Central memory CD4-positive, alpha-beta T cell (primary cell): ENCODE measurements around the gene CRYZ.

Source experiments
- DNase-seq: peaks from one replicate; pipeline ENCODE4 v3.0.0; 2022

The CRYZ gene

GRCh38 chr1:74729741-74730478 lies 2.9 kb downstream of the CRYZ start:
- DNase-seq: no peak

- DNase-seq: no peak
Measured at GRCh38 chr1:74728736-74729135, 4.1 kb downstream of the CRYZ start.

GRCh38 chr1:74726063-74726462 lies 6.8 kb downstream of the CRYZ start:
- DNase-seq: no peak

GRCh38 chr1:74717626-74718025 lies 15.2 kb downstream of the CRYZ start:
- no peak for DNase-seq

- DNase-seq: no peak
Measured at GRCh38 chr1:74716822-74717221, 16.0 kb downstream of the CRYZ start.

GRCh38 chr1:74715806-74716205 lies 17.0 kb downstream of the CRYZ start:
- DNase-seq: no peak

- no peak for DNase-seq
Measured at GRCh38 chr1:74715236-74715502, 17.7 kb downstream of the CRYZ start.

- no peak for DNase-seq
Measured at GRCh38 chr1:74714429-74715235, 18.2 kb downstream of the CRYZ start.

GRCh38 chr1:74713849-74714248 lies 19.0 kb downstream of the CRYZ start:
- no peak for DNase-seq

GRCh38 chr1:74712881-74713280 lies 20.0 kb downstream of the CRYZ start:
- no peak for DNase-seq

GRCh38 chr1:74703386-74704182 lies 29.3 kb downstream of the CRYZ start:
- no peak for DNase-seq

- no peak for DNase-seq
Measured at GRCh38 chr1:74699331-74699730, 33.5 kb downstream of the CRYZ start.

- DNase-seq: no peak
Measured at GRCh38 chr1:74697832-74698231, 35.0 kb downstream of the CRYZ start.

GRCh38 chr1:74693473-74693872 lies 39.4 kb downstream of the CRYZ start:
- no peak for DNase-seq

GRCh38 chr1:74690909-74691308 lies 41.9 kb downstream of the CRYZ start:
- DNase-seq: no peak

- DNase-seq: no peak
Measured at GRCh38 chr1:74690364-74690696, 42.5 kb downstream of the CRYZ start.

GRCh38 chr1:74689621-74690363 lies 43.1 kb downstream of the CRYZ start:
- DNase-seq: peak; percentile 20

- no peak for DNase-seq
Measured at GRCh38 chr1:74686928-74687327, 45.9 kb downstream of the CRYZ start.

- DNase-seq: no peak
Measured at GRCh38 chr1:74684301-74684700, 48.5 kb downstream of the CRYZ start.

- DNase-seq: no peak
Measured at GRCh38 chr1:74683656-74684055, 49.2 kb downstream of the CRYZ start.

- no peak for DNase-seq
Measured at GRCh38 chr1:74681851-74682250, 51.0 kb downstream of the CRYZ start.

- DNase-seq: no peak
Measured at GRCh38 chr1:74681449-74681848, 51.4 kb downstream of the CRYZ start.

GRCh38 chr1:74681001-74681400 lies 51.8 kb downstream of the CRYZ start:
- DNase-seq: no peak
